HUES48 (cell line): Measurements from ENCODE around the gene CNTNAP4.

Source experiments
- H3K27ac ChIP-seq: one replicate; pipeline ENCODE4 v1.7.0; 2013; ENCODE audit warnings: low read depth, low read length, inconsistent platforms
- H3K27me3 ChIP-seq: 2 replicates; pipeline ENCODE4 v1.6.1; 2013; ENCODE audit warnings: mild to moderate bottlenecking, low read length; ENCODE audit not compliant: control insufficient read depth, insufficient read depth
- H3K36me3 ChIP-seq: 2 replicates; pipeline ENCODE4 v1.6.1; 2013; ENCODE audit warnings: low read length; ENCODE audit not compliant: control insufficient read depth, insufficient read depth
- H3K4me1 ChIP-seq: 2 replicates; pipeline ENCODE4 v1.6.1; 2013; ENCODE audit warnings: mild to moderate bottlenecking, low read length; ENCODE audit not compliant: control insufficient read depth, insufficient read depth
- H3K4me3 ChIP-seq: 2 replicates; pipeline ENCODE4 v1.5.1; 2013; ENCODE audit warnings: mild to moderate bottlenecking, low read depth, low read length
- H3K9ac ChIP-seq: 2 replicates; pipeline ENCODE4 v1.6.1; 2013; ENCODE audit warnings: mild to moderate bottlenecking, low read depth, low read length, moderate library complexity
- H3K9me3 ChIP-seq: 2 replicates; pipeline ENCODE4 v1.6.1; 2013; ENCODE audit warnings: low read length; ENCODE audit not compliant: control insufficient read depth, insufficient read depth

The CNTNAP4 gene

DNA sequence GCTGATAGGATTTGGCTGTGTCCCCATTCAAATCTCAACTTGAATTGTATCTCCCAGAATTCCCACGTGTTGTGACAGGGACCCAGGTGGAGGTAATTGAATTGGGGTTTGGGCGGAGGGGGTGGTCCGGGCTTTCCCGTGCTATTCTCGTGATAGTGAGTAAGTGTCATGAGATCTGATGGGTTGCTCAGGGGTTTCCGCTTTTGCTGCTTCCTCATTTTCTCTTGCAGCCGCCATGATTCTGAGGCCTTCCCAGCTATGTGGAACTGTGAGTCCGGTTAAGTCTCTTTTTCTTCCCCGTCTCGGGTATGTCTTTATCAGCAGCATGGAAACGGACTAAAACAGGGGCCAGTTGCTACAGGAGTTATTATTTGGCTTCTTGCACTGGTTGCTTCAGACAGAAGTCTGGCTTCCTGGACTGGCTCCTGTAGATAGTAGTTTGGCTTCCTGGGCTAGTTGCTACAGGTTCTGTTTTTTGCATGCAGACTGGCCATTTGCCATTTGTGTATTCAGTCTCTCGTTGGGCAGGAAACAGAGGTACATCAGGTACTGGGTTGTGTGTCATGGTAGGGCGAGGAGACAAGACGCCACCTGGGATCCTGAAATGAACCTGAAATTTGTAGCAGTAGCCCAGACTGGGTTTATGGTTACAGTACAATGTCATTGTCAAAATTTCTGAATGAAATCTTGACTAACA is 32.6 kb downstream of the CNTNAP4 start:
- Histone ChIP-seq H3K9ac (no peak overlapping the region), H3K27ac (no peak overlapping the region), H3K27me3 (no peaks in the 10 kb centered on the region), H3K4me1 (no peaks in the 10 kb centered on the region), H3K36me3 (no peaks in the 10 kb centered on the region), H3K4me3 (no peak overlapping the region), H3K9me3 (no peaks in the 10 kb centered on the region)

GRCh38 chr16:76311260-76311659 is 34.1 kb downstream of the CNTNAP4 start:
- Histone ChIP-seq H3K36me3 (no peaks in the 10 kb centered on the region), H3K9me3 (no peaks in the 10 kb centered on the region), H3K4me3 (no peak overlapping the region), H3K27me3 (no peaks in the 10 kb centered on the region), H3K27ac (no peak overlapping the region), H3K4me1 (no peaks in the 10 kb centered on the region), H3K9ac (no peak overlapping the region)

DNA sequence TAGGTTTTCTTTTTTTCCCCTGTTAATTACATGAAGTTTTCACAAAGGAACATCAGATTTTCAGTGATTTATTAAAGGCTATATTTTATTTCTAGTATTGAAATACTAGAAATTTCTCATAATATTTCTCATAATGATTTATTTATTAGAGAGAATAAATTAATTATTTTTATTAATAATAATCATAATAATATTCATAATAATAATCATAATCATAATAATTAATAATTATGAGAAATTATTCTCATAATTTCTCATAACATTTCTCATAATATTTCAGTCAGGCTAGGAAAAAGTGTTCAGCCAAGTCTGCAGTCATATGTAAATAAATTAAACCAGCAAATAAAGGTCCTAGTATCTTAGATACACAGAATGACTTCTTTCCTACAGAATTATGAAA is 41.4 kb downstream of the CNTNAP4 start:
- Histone ChIP-seq H3K27ac (no peak overlapping the region), H3K4me1 (peaks cover 15% of the 10 kb centered on the region), H3K9ac (no peak overlapping the region), H3K27me3 (no peaks in the 10 kb centered on the region), H3K36me3 (no peaks in the 10 kb centered on the region), H3K4me3 (no peak overlapping the region), H3K9me3 (no peaks in the 10 kb centered on the region)

- Histone ChIP-seq H3K9ac (no peak overlapping the region), H3K27ac (no peak overlapping the region), H3K9me3 (no peaks in the 10 kb centered on the region), H3K4me3 (no peak overlapping the region), H3K27me3 (no peaks in the 10 kb centered on the region), H3K36me3 (no peaks in the 10 kb centered on the region), H3K4me1 (no peaks in the 10 kb centered on the region)
These were observed 51.9 kb downstream of the CNTNAP4 start for GRCh38 chr16:76329106-76329505.

DNA sequence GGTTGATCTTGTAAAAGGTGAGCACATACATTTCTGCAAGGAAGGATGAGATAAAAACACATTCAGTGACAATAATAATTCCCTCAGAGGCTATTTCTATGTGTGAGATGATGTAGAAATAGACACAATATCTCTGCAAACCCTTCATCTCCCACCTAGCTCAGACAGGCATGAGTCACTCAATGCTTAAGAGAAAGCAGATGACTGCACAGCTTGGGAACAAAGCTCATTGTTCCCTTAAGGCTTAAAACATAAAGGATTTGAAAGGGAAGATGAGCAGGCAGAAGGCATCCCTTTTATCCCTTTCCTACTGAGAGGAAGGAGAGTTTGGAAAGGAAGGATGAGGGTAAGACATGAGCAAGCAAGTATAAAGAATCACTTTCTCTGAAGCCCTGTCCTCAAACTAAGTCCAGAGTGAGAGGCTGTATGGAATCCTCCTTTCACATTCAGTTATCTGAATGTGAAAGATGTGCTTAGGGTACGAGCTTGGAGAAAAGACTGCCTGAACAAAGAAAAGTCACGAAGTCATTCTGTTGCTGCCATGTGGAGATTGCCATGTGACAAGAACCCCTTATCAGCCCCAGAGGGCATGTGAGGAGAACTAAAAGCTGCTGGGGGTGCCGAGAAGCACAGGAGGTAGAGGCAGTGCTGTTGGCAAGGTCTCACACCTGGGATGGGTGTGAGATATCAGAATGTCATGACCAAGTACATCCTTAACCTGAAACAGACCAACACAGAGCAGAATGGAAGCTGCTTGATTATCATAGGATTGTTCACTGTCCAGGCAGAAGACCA is 58.2 kb downstream of the CNTNAP4 start:
- Histone ChIP-seq H3K4me1 (peaks cover 16% of the 10 kb centered on the region), H3K9me3 (peaks cover 3% of the 10 kb centered on the region; the same call in 1 of the 2 replicates), H3K4me3 (no peak overlapping the region), H3K27ac (peak overlapping the region; percentile 87), H3K36me3 (no peaks in the 10 kb centered on the region), H3K27me3 (no peaks in the 10 kb centered on the region), H3K9ac (no peak overlapping the region)

DNA sequence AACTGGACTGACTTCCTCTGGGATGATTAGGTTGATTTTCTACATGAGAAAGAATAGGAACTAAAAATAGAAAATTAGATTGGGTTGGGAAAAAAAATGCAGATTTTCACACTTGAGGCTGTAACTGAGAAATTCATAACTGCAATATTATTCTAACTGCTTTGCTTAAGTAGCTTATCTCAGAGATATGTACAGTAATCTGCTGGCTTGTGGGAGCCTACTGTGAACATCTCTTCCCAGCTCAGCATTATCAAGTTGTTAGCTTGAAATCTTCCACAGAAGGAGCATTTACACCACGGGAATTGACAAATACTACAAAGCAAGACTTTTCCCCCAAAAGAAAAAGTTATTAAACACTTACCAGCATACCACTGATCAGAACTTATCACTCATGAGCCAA is 58.9 kb downstream of the CNTNAP4 start:
- Histone ChIP-seq H3K27me3 (no peaks in the 10 kb centered on the region), H3K4me3 (no peak overlapping the region), H3K9ac (no peak overlapping the region), H3K27ac (peak overlapping the region; percentile 87), H3K4me1 (peaks cover 16% of the 10 kb centered on the region), H3K36me3 (no peaks in the 10 kb centered on the region), H3K9me3 (peaks cover 3% of the 10 kb centered on the region; the same call in 1 of the 2 replicates)

- Histone ChIP-seq H3K4me3 (no peak overlapping the region), H3K4me1 (peaks cover 16% of the 10 kb centered on the region), H3K9me3 (peaks cover 3% of the 10 kb centered on the region; the same call in 1 of the 2 replicates), H3K9ac (no peak overlapping the region), H3K36me3 (no peaks in the 10 kb centered on the region), H3K27ac (no peak overlapping the region), H3K27me3 (no peaks in the 10 kb centered on the region)
These were observed 61.3 kb downstream of the CNTNAP4 start for GRCh38 chr16:76338472-76338871.

- Histone ChIP-seq H3K9me3 (no peaks in the 10 kb centered on the region), H3K36me3 (no peaks in the 10 kb centered on the region), H3K27me3 (no peaks in the 10 kb centered on the region), H3K9ac (no peak overlapping the region), H3K27ac (no peak overlapping the region), H3K4me1 (peaks cover 3% of the 10 kb centered on the region; the same call in 1 of the 2 replicates), H3K4me3 (no peak overlapping the region)
These were observed 66.6 kb downstream of the CNTNAP4 start for GRCh38 chr16:76343769-76344168.

DNA sequence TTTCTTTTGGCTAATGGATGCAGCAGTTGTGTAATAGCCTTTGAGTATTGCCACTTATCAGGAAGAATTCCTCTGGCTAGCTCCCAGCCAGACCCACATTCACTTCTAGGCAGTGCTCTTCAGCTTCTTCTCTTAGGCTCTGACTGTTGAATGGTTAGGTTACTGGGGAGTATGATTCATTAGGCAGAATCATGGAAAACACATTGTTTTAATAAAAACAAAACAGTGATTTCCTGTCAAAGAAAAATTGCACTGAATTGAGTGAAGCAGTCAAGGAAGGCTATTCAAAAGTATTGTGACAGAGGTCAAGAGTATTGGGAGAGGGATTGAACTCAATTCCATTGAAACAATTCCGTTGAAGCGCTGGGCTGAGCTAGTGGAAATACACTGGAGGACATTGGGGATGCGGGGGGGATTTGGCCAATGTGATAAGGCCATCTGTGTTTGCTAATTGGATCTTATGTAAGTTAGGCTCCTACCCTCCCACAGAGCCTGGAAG is 68.0 kb downstream of the CNTNAP4 start:
- no peak overlapping the region for H3K27ac ChIP-seq
- no peak overlapping the region for H3K4me3 ChIP-seq
- no peak overlapping the region for H3K9ac ChIP-seq
- no peaks in the 10 kb centered on the region; the same call in 1 of the 2 replicates for H3K4me1 ChIP-seq
- no peaks in the 10 kb centered on the region for H3K9me3 ChIP-seq
- H3K27me3 ChIP-seq, result no peaks in the 10 kb centered on the region
- no peaks in the 10 kb centered on the region for H3K36me3 ChIP-seq

DNA sequence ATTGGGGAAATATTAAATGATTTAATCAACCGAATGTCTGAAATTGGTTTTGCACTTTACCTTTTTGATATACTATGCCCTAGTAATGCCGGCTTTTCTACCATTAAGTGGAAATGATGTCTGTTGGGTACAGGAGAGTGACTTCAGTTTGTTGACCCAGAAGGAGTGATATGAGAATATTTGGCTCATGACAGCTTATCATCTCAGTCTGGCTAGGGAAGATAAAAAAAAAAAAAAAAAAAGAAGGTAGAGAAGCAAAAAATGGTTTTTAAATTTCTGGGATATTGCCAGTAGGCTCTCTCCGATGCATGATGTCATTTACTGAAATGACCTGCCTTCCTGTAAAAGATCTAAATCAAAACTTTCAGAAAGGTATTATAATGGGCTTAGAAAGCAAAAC is 69.0 kb downstream of the CNTNAP4 start:
- no peak overlapping the region for H3K9ac ChIP-seq
- H3K27me3 ChIP-seq, result no peaks in the 10 kb centered on the region
- H3K4me1 ChIP-seq, result no peaks in the 10 kb centered on the region
- H3K9me3 ChIP-seq, result no peaks in the 10 kb centered on the region
- H3K36me3 ChIP-seq, result no peaks in the 10 kb centered on the region
- H3K27ac ChIP-seq, result no peak overlapping the region
- H3K4me3 ChIP-seq, result no peak overlapping the region

- Histone ChIP-seq H3K27me3 (no peaks in the 10 kb centered on the region), H3K4me3 (no peak overlapping the region), H3K9me3 (no peaks in the 10 kb centered on the region), H3K27ac (no peak overlapping the region), H3K4me1 (no peaks in the 10 kb centered on the region), H3K9ac (no peak overlapping the region), H3K36me3 (no peaks in the 10 kb centered on the region)
These were observed 74.2 kb downstream of the CNTNAP4 start for GRCh38 chr16:76351441-76351840.
